ENCODE data around the gene THEMIS.

The THEMIS gene

GRCh38 chr6:127900935-127901334 lies at the start of gene THEMIS:
Gene THEMIS, minus strand, starts transcription at chr6:127901058. Its CDS starts 126 bp downstream, at chr6:127900932.
- no peak for TF ChIP-seq CTCF (IDR thresholded peaks at IDR 0.05; ENCODE audit: low read depth, low read length)

GRCh38 chr6:127949251-127949650 lies 48.4 kb upstream of the THEMIS start:
- no peak for DNase-seq
- no peaks in the 10 kb centered on the region for H3K9me3 ChIP-seq (ENCODE audit: severe bottlenecking)
- H3K4me3 ChIP-seq (ENCODE audit: low read depth, low read length), result no peak overlapping the region
- H3K36me3 ChIP-seq, result no peaks in the 10 kb centered on the region
- no peak overlapping the region for H3K27ac ChIP-seq
- TF ChIP-seq CTCF (IDR thresholded peaks at IDR 0.05; ENCODE audit: low read depth, low read length), result no peak
- no peaks in the 10 kb centered on the region for H3K27me3 ChIP-seq (ENCODE audit: insufficient read depth, low read depth, severe bottlenecking)

More at GRCh38 chr6:127900935-127901334, at the start of gene THEMIS:
- no peaks in the 10 kb centered on the region for H3K27me3 ChIP-seq (ENCODE audit: insufficient read depth, low read depth, severe bottlenecking)
- H3K4me3 ChIP-seq (ENCODE audit: low read depth, low read length), result no peak within 1 kb of the TSS
- no peaks in the 10 kb centered on the region for H3K36me3 ChIP-seq
- no peak for DNase-seq
- H3K27ac ChIP-seq, result no peak within 1 kb of the TSS
- no peaks in the 10 kb centered on the region for H3K9me3 ChIP-seq (ENCODE audit: severe bottlenecking)

- DNase-seq, result no peak
- Histone ChIP-seq H3K36me3 (no peaks in the 10 kb centered on the region), H3K9me3 (ENCODE audit: severe bottlenecking) (no peaks in the 10 kb centered on the region)
Observed at GRCh38 chr6:127946388-127946787, 45.5 kb upstream of the THEMIS start.

GRCh38 chr6:127945434-127946097 lies 44.7 kb upstream of the THEMIS start:
- Histone ChIP-seq H3K27me3 (ENCODE audit: insufficient read depth, low read depth, severe bottlenecking) (no peaks in the 10 kb centered on the region), H3K4me3 (ENCODE audit: low read depth, low read length) (no peak overlapping the region), H3K27ac (no peak overlapping the region), H3K36me3 (no peaks in the 10 kb centered on the region), H3K9me3 (ENCODE audit: severe bottlenecking) (no peaks in the 10 kb centered on the region)
- DNase-seq, result no peak
- TF ChIP-seq CTCF (IDR thresholded peaks at IDR 0.05; ENCODE audit: low read depth, low read length), result no peak

More at GRCh38 chr6:127946388-127946787, 45.5 kb upstream of the THEMIS start:
- Histone ChIP-seq H3K27ac (no peak overlapping the region), H3K4me3 (ENCODE audit: low read depth, low read length) (no peak overlapping the region), H3K27me3 (ENCODE audit: insufficient read depth, low read depth, severe bottlenecking) (no peaks in the 10 kb centered on the region)
- no peak for TF ChIP-seq CTCF (IDR thresholded peaks at IDR 0.05; ENCODE audit: low read depth, low read length)

- TF ChIP-seq CTCF (IDR thresholded peaks at IDR 0.05; ENCODE audit: low read depth, low read length), result no peak
- DNase-seq, result no peak
- no peaks in the 10 kb centered on the region for H3K27me3 ChIP-seq (ENCODE audit: insufficient read depth, low read depth, severe bottlenecking)
- no peak overlapping the region for H3K27ac ChIP-seq
- H3K4me3 ChIP-seq (ENCODE audit: low read depth, low read length), result no peak overlapping the region
- no peaks in the 10 kb centered on the region for H3K9me3 ChIP-seq (ENCODE audit: severe bottlenecking)
- no peaks in the 10 kb centered on the region for H3K36me3 ChIP-seq
Observed at GRCh38 chr6:127941228-127941627, 40.4 kb upstream of the THEMIS start.

All from WERI-Rb-1 (cell line).